ENCODE data around the gene KRT82. TPM values are rescaled to one million over a fixed set of nuclear protein-coding genes. Genes with fewer than 3 reads are reported as not detected.

The KRT82 gene
- total and polyA plus RNA-seq, 12 donors = not detected

DNA sequence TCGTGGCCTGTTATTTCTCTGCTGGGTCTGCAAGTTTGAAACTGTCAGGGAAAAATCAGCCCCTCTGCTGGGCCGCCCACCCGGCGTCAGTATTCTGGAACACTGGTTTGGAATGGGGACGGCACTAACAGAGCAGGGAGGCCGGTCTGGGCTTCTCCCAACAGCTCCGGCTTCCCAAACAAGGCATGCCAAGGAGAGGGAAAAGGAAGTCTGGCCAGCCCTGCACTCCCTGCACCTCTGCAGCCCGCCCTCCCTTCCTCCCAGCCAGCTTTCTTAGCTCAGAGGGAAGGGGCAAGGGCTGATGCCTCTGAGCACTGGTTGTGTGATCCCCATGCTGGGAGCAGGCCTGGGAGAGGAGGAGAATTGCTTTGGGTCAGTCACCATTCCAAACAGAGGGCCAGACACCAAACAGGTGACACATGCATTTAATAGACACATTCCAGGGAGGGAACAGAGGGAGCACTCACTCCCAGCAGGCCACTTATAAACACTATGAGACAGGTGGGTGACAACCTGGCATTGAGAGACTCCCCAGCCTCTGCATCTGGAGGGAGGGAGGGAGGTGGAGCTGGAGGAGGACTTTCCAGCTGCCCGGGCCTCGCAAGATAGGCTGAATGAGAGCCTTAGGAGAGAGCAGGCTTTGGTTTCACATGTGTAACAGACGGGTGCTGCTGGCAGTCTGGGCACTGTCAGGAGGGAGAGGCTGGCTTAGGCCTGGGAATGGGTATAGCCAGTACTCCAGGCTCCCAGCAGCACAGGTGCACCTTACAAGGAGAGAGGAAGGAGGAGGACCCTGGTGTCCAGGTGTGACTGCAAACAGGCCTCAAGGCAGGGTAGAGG lies 17.7 kb upstream of the KRT82 start:
- Histone ChIP-seq H3K4me3 (no peak overlapping the region), H3K27ac (peak overlapping the region in 2 of 5 donors; percentile 74 to 77), H3K36me3 (replicated peaks in 1 of 2) (no peaks in the 10 kb centered on the region), H3K27me3 (no peaks in the 10 kb centered on the region), H3K4me1 (replicated peaks in 1 of 2) (no peaks in the 10 kb centered on the region), H3K9me3 (replicated peaks in 1 of 3) (no peaks in the 10 kb centered on the region)
- DNase-seq = peak in 1 of 7 donors; percentile 2
- TF ChIP-seq, protein P1, sequence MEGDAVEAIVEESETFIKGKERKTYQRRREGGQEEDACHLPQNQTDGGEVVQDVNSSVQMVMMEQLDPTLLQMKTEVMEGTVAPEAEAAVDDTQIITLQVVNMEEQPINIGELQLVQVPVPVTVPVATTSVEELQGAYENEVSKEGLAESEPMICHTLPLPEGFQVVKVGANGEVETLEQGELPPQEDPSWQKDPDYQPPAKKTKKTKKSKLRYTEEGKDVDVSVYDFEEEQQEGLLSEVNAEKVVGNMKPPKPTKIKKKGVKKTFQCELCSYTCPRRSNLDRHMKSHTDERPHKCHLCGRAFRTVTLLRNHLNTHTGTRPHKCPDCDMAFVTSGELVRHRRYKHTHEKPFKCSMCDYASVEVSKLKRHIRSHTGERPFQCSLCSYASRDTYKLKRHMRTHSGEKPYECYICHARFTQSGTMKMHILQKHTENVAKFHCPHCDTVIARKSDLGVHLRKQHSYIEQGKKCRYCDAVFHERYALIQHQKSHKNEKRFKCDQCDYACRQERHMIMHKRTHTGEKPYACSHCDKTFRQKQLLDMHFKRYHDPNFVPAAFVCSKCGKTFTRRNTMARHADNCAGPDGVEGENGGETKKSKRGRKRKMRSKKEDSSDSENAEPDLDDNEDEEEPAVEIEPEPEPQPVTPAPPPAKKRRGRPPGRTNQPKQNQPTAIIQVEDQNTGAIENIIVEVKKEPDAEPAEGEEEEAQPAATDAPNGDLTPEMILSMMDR (IDR thresholded peaks at IDR 0.05) = no peak
- TF ChIP-seq POLR2A (IDR thresholded peaks at IDR 0.05) = no peak
- intact Hi-C loops (cut with DNase I) = no loop called here
- 60 to 73% (median 64%) methylated on average over 6 to 11 of the region's 11 CpGs for WGBS, 4 donors

DNA sequence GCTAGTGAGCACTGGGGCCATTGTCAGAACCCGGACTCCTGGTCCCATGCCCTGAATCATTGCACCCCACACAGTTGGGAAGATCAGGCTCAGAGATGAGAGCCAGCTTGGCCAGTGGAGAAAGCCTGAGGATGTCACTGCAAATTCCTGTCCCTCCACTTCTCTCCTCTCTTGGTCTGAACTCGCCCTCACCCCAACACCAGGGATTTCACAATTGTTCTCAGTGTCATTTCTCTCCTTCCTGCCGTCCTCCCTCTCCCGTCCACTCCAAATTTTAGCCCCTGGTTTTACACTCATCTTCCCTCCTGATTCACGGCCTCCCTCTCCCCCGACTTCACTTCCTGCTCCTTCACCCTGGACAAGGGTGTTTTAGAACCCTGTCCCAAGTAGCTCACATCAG lies 16.9 kb upstream of the KRT82 start:
- no peak for TF ChIP-seq POLR2A (IDR thresholded peaks at IDR 0.05)
- TF ChIP-seq, protein P1 (IDR thresholded peaks at IDR 0.05) = no peak
- Histone ChIP-seq H3K36me3 (replicated peaks in 1 of 2) (no peaks in the 10 kb centered on the region), H3K27me3 (no peaks in the 10 kb centered on the region), H3K4me1 (replicated peaks in 1 of 2) (no peaks in the 10 kb centered on the region), H3K9me3 (replicated peaks in 1 of 3) (no peaks in the 10 kb centered on the region), H3K4me3 (no peak overlapping the region), H3K27ac (peak overlapping the region in 2 of 5 donors; percentile 74 to 77)
- DNase-seq = peak in 4 of 7 donors; percentile 10 to 56 (median 17)
- 62 to 78% (median 69%) methylated on average over 6 of the region's 6 CpGs for WGBS, 4 donors
- intact Hi-C loops (cut with DNase I) = no loop called here

- Histone ChIP-seq H3K27ac (no peak overlapping the region), H3K36me3 (replicated peaks in 1 of 2) (no peaks in the 10 kb centered on the region), H3K27me3 (no peaks in the 10 kb centered on the region), H3K4me1 (replicated peaks in 1 of 2) (no peaks in the 10 kb centered on the region), H3K4me3 (no peak overlapping the region), H3K9me3 (replicated peaks in 1 of 3) (no peaks in the 10 kb centered on the region)
- 55 to 95% (median 66%) methylated on average over 1 of the region's 1 CpG for WGBS, 4 donors
- DNase-seq = no peak
- intact Hi-C loops (cut with DNase I) = no loop called here
- TF ChIP-seq, protein P1 (IDR thresholded peaks at IDR 0.05) = no peak
- TF ChIP-seq POLR2A (IDR thresholded peaks at IDR 0.05) = no peak
Observed at GRCh38 chr12:52419656-52420055, 13.5 kb upstream of the KRT82 start.

- Histone ChIP-seq H3K4me3 (no peak overlapping the region), H3K36me3 (replicated peaks in 1 of 2) (no peaks in the 10 kb centered on the region), H3K27me3 (no peaks in the 10 kb centered on the region), H3K27ac (no peak overlapping the region), H3K9me3 (replicated peaks in 1 of 3) (no peaks in the 10 kb centered on the region), H3K4me1 (replicated peaks in 1 of 2) (no peaks in the 10 kb centered on the region)
- intact Hi-C loops (cut with DNase I) = no loop called here
- TF ChIP-seq, protein P1 (IDR thresholded peaks at IDR 0.05) = no peak
- TF ChIP-seq POLR2A (IDR thresholded peaks at IDR 0.05) = no peak
- DNase-seq = no peak
- WGBS, 4 donors = 71 to 94% (median 91%) methylated on average over 3 to 4 of the region's 4 CpGs
Observed at GRCh38 chr12:52418576-52419110, 12.5 kb upstream of the KRT82 start.

Data from adrenal gland (tissue), 12 donors.